ENCODE results near the gene ANKRD31.

ANKRD31 gene

GRCh38 chr5:75281716-75282465, 45.2 kb upstream of the ANKRD31 start:
- no peak overlapping the region for H3K27ac ChIP-seq (ENCODE audit: low read depth, low read length)
- no CpG with 5 or more reads among the region's 4 CpGs for WGBS (ENCODE audit: extremely low coverage, insufficient coverage, insufficient read length)
- no peaks in the 10 kb centered on the region for H3K79me1 ChIP-seq (ENCODE audit: low read length)
- H2AK5ac ChIP-seq (ENCODE audit: low read length), result no peak overlapping the region
- no peak overlapping the region for H2BK5ac ChIP-seq (ENCODE audit: low read depth, low read length, poor library complexity)
- no peak overlapping the region for H2BK120ac ChIP-seq (ENCODE audit: insufficient read depth, low read length, poor library complexity)
- H3K4me3 ChIP-seq (ENCODE audit: low read depth, low read length), result no peak overlapping the region
- no peak overlapping the region for H4K8ac ChIP-seq (ENCODE audit: low read depth, low read length)
- H4K12ac ChIP-seq (ENCODE audit: low read depth, low read length), result no peak overlapping the region
- H3K27me3 ChIP-seq (ENCODE audit: insufficient read depth, low read length), result no peaks in the 10 kb centered on the region
- H3K4ac ChIP-seq (ENCODE audit: low read depth, low read length), result no peak overlapping the region
- H3K9me3 ChIP-seq (ENCODE audit: insufficient read depth, low read depth, low read length), result no peaks in the 10 kb centered on the region
- H3K4me1 ChIP-seq (ENCODE audit: control insufficient read depth in 1 of 2, insufficient read depth in 2 of 2, low read length in 2 of 2), result peaks cover 4 to 8% of the 10 kb centered on the region in 2 experiments
- no peak overlapping the region for H3K14ac ChIP-seq (ENCODE audit: low read length)
- H4K91ac ChIP-seq (ENCODE audit: low read depth, low read length), result no peak overlapping the region
- H3K79me2 ChIP-seq (ENCODE audit: control insufficient read depth, insufficient read depth, low read length, poor library complexity), result no peaks in the 10 kb centered on the region
- no peak overlapping the region for H3K18ac ChIP-seq (ENCODE audit: low read length)
- no peak for DNase-seq
- H3K36me3 ChIP-seq (ENCODE audit: control insufficient read depth in 1 of 2, insufficient read depth in 2 of 2, low read length in 2 of 2), result no peaks in the 10 kb centered on the region
- no peak overlapping the region for H3K4me2 ChIP-seq (ENCODE audit: low read length)
- H3K9ac ChIP-seq (ENCODE audit: low read length), result no peak overlapping the region
- H2BK12ac ChIP-seq (ENCODE audit: low read length), result no peak overlapping the region
- H2AFZ ChIP-seq (ENCODE audit: insufficient read depth, low read length, poor library complexity), result no peak overlapping the region
- H3K23ac ChIP-seq (ENCODE audit: low read length), result no peak overlapping the region

- H3K4me2 ChIP-seq (ENCODE audit: low read length), result no peak overlapping the region
- no peaks in the 10 kb centered on the region for H3K9me3 ChIP-seq (ENCODE audit: insufficient read depth, low read depth, low read length)
- H2AFZ ChIP-seq (ENCODE audit: insufficient read depth, low read length, poor library complexity), result no peak overlapping the region
- H4K91ac ChIP-seq (ENCODE audit: low read depth, low read length), result no peak overlapping the region
- no peak overlapping the region for H3K23ac ChIP-seq (ENCODE audit: low read length)
- H3K4ac ChIP-seq (ENCODE audit: low read depth, low read length), result no peak overlapping the region
- H2BK120ac ChIP-seq (ENCODE audit: insufficient read depth, low read length, poor library complexity), result no peak overlapping the region
- H3K27me3 ChIP-seq (ENCODE audit: insufficient read depth, low read length), result no peaks in the 10 kb centered on the region
- no peaks in the 10 kb centered on the region for H3K36me3 ChIP-seq (ENCODE audit: control insufficient read depth in 1 of 2, insufficient read depth in 2 of 2, low read length in 2 of 2)
- no peaks in the 10 kb centered on the region for H3K79me2 ChIP-seq (ENCODE audit: control insufficient read depth, insufficient read depth, low read length, poor library complexity)
- no peak overlapping the region for H3K14ac ChIP-seq (ENCODE audit: low read length)
- H2AK5ac ChIP-seq (ENCODE audit: low read length), result no peak overlapping the region
- no peak overlapping the region for H3K4me3 ChIP-seq (ENCODE audit: low read depth, low read length)
- WGBS (ENCODE audit: extremely low coverage, insufficient coverage, insufficient read length), result no CpG with 5 or more reads among the region's 1 CpG
- no peak overlapping the region for H2BK12ac ChIP-seq (ENCODE audit: low read length)
- H4K8ac ChIP-seq (ENCODE audit: low read depth, low read length), result no peak overlapping the region
- no peak overlapping the region for H2BK5ac ChIP-seq (ENCODE audit: low read depth, low read length, poor library complexity)
- H3K4me1 ChIP-seq (ENCODE audit: control insufficient read depth in 1 of 2, insufficient read depth in 2 of 2, low read length in 2 of 2), result peaks cover 4 to 8% of the 10 kb centered on the region in 2 experiments
- no peak overlapping the region for H3K9ac ChIP-seq (ENCODE audit: low read length)
- H3K79me1 ChIP-seq (ENCODE audit: low read length), result no peaks in the 10 kb centered on the region
- no peak for DNase-seq
- H3K27ac ChIP-seq (ENCODE audit: low read depth, low read length), result no peak overlapping the region
- H3K18ac ChIP-seq (ENCODE audit: low read length), result no peak overlapping the region
- no peak overlapping the region for H4K12ac ChIP-seq (ENCODE audit: low read depth, low read length)
Measured at GRCh38 chr5:75279321-75279720, 42.6 kb upstream of the ANKRD31 start.

DNA sequence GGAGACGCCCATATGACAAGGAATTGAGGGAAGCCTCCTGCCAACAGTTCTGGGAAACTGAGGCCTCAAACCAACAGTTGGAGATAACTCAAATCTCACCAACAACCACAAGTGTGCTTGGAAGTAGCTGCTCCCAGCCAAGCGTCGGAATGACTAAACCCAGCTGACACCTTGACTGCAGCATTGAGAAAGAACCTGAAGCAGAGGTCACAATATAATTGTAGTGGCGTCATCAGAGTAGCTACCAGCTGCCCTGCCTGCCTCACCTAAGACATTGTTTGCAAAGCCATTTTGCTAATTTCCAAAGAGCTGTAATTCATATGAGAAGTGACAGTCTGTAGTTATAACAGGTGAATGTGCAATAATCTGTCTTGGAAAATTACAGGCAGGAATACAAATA, 40.8 kb upstream of the ANKRD31 start:
- Histone ChIP-seq H2BK12ac (ENCODE audit: low read length) (no peak overlapping the region), H3K27ac (ENCODE audit: low read depth, low read length) (no peak overlapping the region), H3K4me1 (ENCODE audit: control insufficient read depth in 1 of 2, insufficient read depth in 2 of 2, low read length in 2 of 2) (peaks cover 2 to 6% of the 10 kb centered on the region in 2 experiments), H2BK120ac (ENCODE audit: insufficient read depth, low read length, poor library complexity) (no peak overlapping the region), H4K91ac (ENCODE audit: low read depth, low read length) (no peak overlapping the region), H3K36me3 (ENCODE audit: control insufficient read depth in 1 of 2, insufficient read depth in 2 of 2, low read length in 2 of 2) (no peaks in the 10 kb centered on the region), H4K12ac (ENCODE audit: low read depth, low read length) (no peak overlapping the region), H3K14ac (ENCODE audit: low read length) (no peak overlapping the region), H3K4me2 (ENCODE audit: low read length) (no peak overlapping the region), H3K79me1 (ENCODE audit: low read length) (no peaks in the 10 kb centered on the region), H2BK5ac (ENCODE audit: low read depth, low read length, poor library complexity) (no peak overlapping the region), H3K79me2 (ENCODE audit: control insufficient read depth, insufficient read depth, low read length, poor library complexity) (no peaks in the 10 kb centered on the region), H3K9me3 (ENCODE audit: insufficient read depth, low read depth, low read length) (no peaks in the 10 kb centered on the region), H3K4ac (ENCODE audit: low read depth, low read length) (no peak overlapping the region), H2AK5ac (ENCODE audit: low read length) (no peak overlapping the region), H3K27me3 (ENCODE audit: insufficient read depth, low read length) (no peaks in the 10 kb centered on the region), H3K9ac (ENCODE audit: low read length) (no peak overlapping the region), H2AFZ (ENCODE audit: insufficient read depth, low read length, poor library complexity) (no peak overlapping the region), H3K4me3 (ENCODE audit: low read depth, low read length) (no peak overlapping the region), H3K23ac (ENCODE audit: low read length) (no peak overlapping the region), H4K8ac (ENCODE audit: low read depth, low read length) (no peak overlapping the region), H3K18ac (ENCODE audit: low read length) (no peak overlapping the region)
- no CpG with 5 or more reads among the region's 4 CpGs for WGBS (ENCODE audit: extremely low coverage, insufficient coverage, insufficient read length)
- DNase-seq, result peak; percentile 76 to 84

DNA sequence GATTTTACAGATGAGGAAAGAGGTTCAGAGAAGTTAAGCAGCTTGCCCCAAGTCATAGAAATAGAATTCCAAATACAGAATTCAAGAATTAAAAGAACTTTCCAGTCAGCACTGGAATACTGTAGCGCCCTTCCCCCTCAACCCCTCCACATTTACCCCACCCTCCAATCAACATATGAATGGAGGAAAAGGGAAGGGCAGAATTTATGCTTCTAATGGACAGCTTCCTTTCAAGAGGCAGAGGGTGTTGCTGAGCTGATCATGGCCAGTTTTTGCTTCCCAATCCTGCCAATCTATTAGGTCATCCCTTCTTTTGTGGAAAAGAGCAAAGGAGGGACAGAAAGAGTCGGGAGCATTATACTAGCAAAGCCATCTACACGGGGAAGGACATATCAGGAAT, 39.1 kb upstream of the ANKRD31 start:
- no peak overlapping the region for H3K4me3 ChIP-seq (ENCODE audit: low read depth, low read length)
- H2AFZ ChIP-seq (ENCODE audit: insufficient read depth, low read length, poor library complexity), result no peak overlapping the region
- no peak overlapping the region for H3K27ac ChIP-seq (ENCODE audit: low read depth, low read length)
- H3K36me3 ChIP-seq (ENCODE audit: control insufficient read depth in 1 of 2, insufficient read depth in 2 of 2, low read length in 2 of 2), result no peaks in the 10 kb centered on the region
- no peak overlapping the region for H3K4ac ChIP-seq (ENCODE audit: low read depth, low read length)
- H3K18ac ChIP-seq (ENCODE audit: low read length), result no peak overlapping the region
- no peak overlapping the region for H2AK5ac ChIP-seq (ENCODE audit: low read length)
- H3K79me1 ChIP-seq (ENCODE audit: low read length), result no peaks in the 10 kb centered on the region
- no peak overlapping the region for H4K91ac ChIP-seq (ENCODE audit: low read depth, low read length)
- no peak overlapping the region for H2BK5ac ChIP-seq (ENCODE audit: low read depth, low read length, poor library complexity)
- no peak overlapping the region for H3K4me2 ChIP-seq (ENCODE audit: low read length)
- H3K14ac ChIP-seq (ENCODE audit: low read length), result no peak overlapping the region
- WGBS (ENCODE audit: extremely low coverage, insufficient coverage, insufficient read length), result no CpG with 5 or more reads among the region's 3 CpGs
- no peaks in the 10 kb centered on the region for H3K9me3 ChIP-seq (ENCODE audit: insufficient read depth, low read depth, low read length)
- no peaks in the 10 kb centered on the region for H3K79me2 ChIP-seq (ENCODE audit: control insufficient read depth, insufficient read depth, low read length, poor library complexity)
- H2BK120ac ChIP-seq (ENCODE audit: insufficient read depth, low read length, poor library complexity), result no peak overlapping the region
- H2BK12ac ChIP-seq (ENCODE audit: low read length), result no peak overlapping the region
- peaks cover 0 to 2% of the 10 kb centered on the region in 2 experiments for H3K4me1 ChIP-seq (ENCODE audit: control insufficient read depth in 1 of 2, insufficient read depth in 2 of 2, low read length in 2 of 2)
- no peak overlapping the region for H4K8ac ChIP-seq (ENCODE audit: low read depth, low read length)
- no peak for DNase-seq
- H3K23ac ChIP-seq (ENCODE audit: low read length), result no peak overlapping the region
- H3K27me3 ChIP-seq (ENCODE audit: insufficient read depth, low read length), result no peaks in the 10 kb centered on the region
- H4K12ac ChIP-seq (ENCODE audit: low read depth, low read length), result no peak overlapping the region
- H3K9ac ChIP-seq (ENCODE audit: low read length), result no peak overlapping the region
